Endodermal cell (in vitro differentiated cells): ENCODE data around the gene CST5. TPM values are rescaled to one million over a fixed set of nuclear protein-coding genes. Genes with fewer than 3 reads are reported as not detected.

Source experiments
- DNase-seq: peaks from one replicate; pipeline ENCODE4 v3.0.0-alpha.2; 2017
- H3K27ac ChIP-seq: 2 replicates; pipeline ENCODE4 v1.5.1; 2013; ENCODE audit warnings: mild to moderate bottlenecking, low read depth, low read length, moderate library complexity
- H3K27me3 ChIP-seq: 2 replicates; pipeline ENCODE4 v1.6.1; 2013; ENCODE audit warnings: mild to moderate bottlenecking, low read length, moderate library complexity; ENCODE audit not compliant: insufficient read depth, control insufficient read depth, poor library complexity, severe bottlenecking
- H3K36me3 ChIP-seq: 2 replicates; pipeline ENCODE4 v1.7.0; 2013; ENCODE audit warnings: mild to moderate bottlenecking, low read length, moderate library complexity; ENCODE audit not compliant: control insufficient read depth, insufficient read depth
- H3K4me1 ChIP-seq: one replicate; pipeline ENCODE4 v1.7.0; 2013; ENCODE audit warnings: low read length; ENCODE audit not compliant: control insufficient read depth, insufficient read depth
- H3K4me3 ChIP-seq: 2 replicates; pipeline ENCODE4 v1.5.1; 2013; ENCODE audit warnings: mild to moderate bottlenecking, low read length, moderate library complexity
- H3K9ac ChIP-seq: 2 replicates; pipeline ENCODE4 v1.6.1; 2013; ENCODE audit warnings: mild to moderate bottlenecking, low read length, moderate library complexity; ENCODE audit not compliant: poor library complexity, severe bottlenecking; ENCODE audit errors: extremely low read depth
- H3K9me3 ChIP-seq: 2 replicates; pipeline ENCODE4 v1.6.1; 2013; ENCODE audit warnings: mild to moderate bottlenecking, low read length, moderate library complexity; ENCODE audit not compliant: control insufficient read depth
- H3K27ac Mint-ChIP-seq: 2 replicates; pipeline ENCODE4 v1.8.0; 2020; ENCODE audit warnings: mixed read lengths
- H3K27me3 Mint-ChIP-seq: 2 replicates; pipeline ENCODE4 v1.8.0; 2021; ENCODE audit warnings: mild to moderate bottlenecking, mixed read lengths; ENCODE audit not compliant: insufficient read depth
- H3K36me3 Mint-ChIP-seq: 2 replicates; pipeline ENCODE4 v1.8.0; 2020; ENCODE audit warnings: low read depth, mixed read lengths
- H3K4me1 Mint-ChIP-seq: 2 replicates; pipeline ENCODE4 v1.8.0; 2020; ENCODE audit warnings: mixed read lengths
- H3K4me3 Mint-ChIP-seq: 2 replicates; pipeline ENCODE4 v1.8.0; 2020; ENCODE audit warnings: mild to moderate bottlenecking, moderate library complexity, mixed read lengths
- H3K9me3 Mint-ChIP-seq: 2 replicates; pipeline ENCODE4 v1.8.0; 2020; ENCODE audit warnings: mild to moderate bottlenecking, mixed read lengths
- WGBS, 2 experiments: methylation state at CpG; one replicate each; pipeline versions ENCODE4 v1.1.5 to v1.1.7; 2013; ENCODE audit warnings: missing lambda C conversion rate in 2 of 2, mixed read lengths in 1 of 2; ENCODE audit not compliant: insufficient coverage in 1 of 2, insufficient read length in 1 of 2; 5-methylcytosine and 5-hydroxymethylcytosine counted together
- total RNA-seq, 2 donors: library from RNA; stranded (reverse); fragmentation: NEBNext Ultra II Directional in 1 of 2; extraction: Animal tissue kit (Norgen Biotek cat#: 25700) in 1 of 2; gene quantifications; 2 replicates in 1 of 2; 3 replicates in 1 of 2; pipeline ENCODE4 v1.2.1, GENCODE V29; 2021
- TF ChIP-seq, protein P1 (sequence below): fragments of 200-600 bp; sonication (generic); conservative IDR thresholded peaks from 2 replicates; pipeline ENCODE4 v1.5.0; 2021; ENCODE audit warnings: antibody characterized with exemption, mild to moderate bottlenecking

CST5 gene
- total RNA-seq, 2 donors from 2014 or later, result not detected

DNA sequence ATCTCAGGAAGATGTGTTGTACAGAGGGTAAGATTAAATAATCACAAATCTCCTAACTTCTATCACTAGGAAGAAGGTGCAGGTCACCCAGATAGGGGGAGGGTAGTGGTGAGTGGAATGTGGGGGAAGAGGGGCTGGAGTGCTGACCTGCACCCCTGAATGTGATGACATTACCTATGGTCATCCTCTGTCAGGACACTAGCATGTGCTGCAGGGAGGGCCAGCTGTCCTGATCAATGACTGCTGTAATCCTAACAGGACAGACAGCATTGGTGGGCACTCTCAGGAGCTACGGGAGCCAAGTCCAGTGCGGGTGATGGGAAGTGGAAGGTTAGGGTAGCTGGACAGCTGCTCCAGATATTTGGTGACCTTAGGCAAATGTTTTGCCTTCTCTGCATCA lies 45.2 kb upstream of the CST5 start:
- DNase-seq, result no peak
- Mint-ChIP-seq H3K27me3 (no peaks in the 10 kb centered on the region), H3K36me3 (no peaks in the 10 kb centered on the region), H3K4me3 (no peak overlapping the region), H3K9me3 (peaks cover under 1% of the 10 kb centered on the region), H3K27ac (no peak overlapping the region), H3K4me1 (peaks cover 8% of the 10 kb centered on the region)
- WGBS, 2 experiments, result 93 to 97% methylated on average over 2 of the region's 2 CpGs
- Histone ChIP-seq H3K27ac (no peak overlapping the region), H3K9me3 (no peaks in the 10 kb centered on the region), H3K4me3 (no peak overlapping the region), H3K9ac (no peak overlapping the region), H3K27me3 (no peaks in the 10 kb centered on the region), H3K36me3 (no peaks in the 10 kb centered on the region), H3K4me1 (peaks cover 11% of the 10 kb centered on the region)
- TF ChIP-seq, protein P1, sequence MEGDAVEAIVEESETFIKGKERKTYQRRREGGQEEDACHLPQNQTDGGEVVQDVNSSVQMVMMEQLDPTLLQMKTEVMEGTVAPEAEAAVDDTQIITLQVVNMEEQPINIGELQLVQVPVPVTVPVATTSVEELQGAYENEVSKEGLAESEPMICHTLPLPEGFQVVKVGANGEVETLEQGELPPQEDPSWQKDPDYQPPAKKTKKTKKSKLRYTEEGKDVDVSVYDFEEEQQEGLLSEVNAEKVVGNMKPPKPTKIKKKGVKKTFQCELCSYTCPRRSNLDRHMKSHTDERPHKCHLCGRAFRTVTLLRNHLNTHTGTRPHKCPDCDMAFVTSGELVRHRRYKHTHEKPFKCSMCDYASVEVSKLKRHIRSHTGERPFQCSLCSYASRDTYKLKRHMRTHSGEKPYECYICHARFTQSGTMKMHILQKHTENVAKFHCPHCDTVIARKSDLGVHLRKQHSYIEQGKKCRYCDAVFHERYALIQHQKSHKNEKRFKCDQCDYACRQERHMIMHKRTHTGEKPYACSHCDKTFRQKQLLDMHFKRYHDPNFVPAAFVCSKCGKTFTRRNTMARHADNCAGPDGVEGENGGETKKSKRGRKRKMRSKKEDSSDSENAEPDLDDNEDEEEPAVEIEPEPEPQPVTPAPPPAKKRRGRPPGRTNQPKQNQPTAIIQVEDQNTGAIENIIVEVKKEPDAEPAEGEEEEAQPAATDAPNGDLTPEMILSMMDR, result no peak

DNA sequence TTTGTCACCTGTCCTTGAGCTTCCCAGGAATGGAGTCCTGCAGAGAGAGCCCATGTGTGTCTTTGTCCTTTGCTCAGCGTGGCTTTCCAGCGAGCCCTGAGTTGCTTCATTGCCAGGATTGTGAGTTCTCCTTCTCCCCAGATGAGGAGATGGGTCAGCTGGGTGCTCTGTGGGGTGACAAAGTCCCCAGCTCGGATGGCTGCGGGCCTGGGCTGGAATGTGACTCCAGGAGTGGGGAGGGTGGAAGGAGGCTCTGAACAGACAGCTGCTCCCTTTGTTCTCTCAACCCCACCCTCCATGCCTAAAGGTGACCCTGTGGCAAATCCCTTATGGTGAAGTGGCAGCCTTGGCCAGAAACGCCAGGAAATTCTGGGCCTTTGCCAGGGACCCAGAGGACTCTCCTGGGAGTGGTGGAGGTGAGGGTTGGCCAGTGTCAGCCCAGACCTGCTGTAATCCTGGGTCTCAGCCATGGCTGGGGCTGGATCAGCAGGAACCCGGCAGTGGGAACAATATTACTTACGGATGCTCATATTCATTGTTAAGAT lies 44.4 kb upstream of the CST5 start:
- no peaks in the 10 kb centered on the region for H3K36me3 ChIP-seq
- WGBS, 2 experiments, result 80 to 100% methylated on average over 1 to 7 of the region's 7 CpGs
- Mint-ChIP-seq H3K36me3 (no peaks in the 10 kb centered on the region), H3K27me3 (no peaks in the 10 kb centered on the region), H3K9me3 (no peaks in the 10 kb centered on the region), H3K27ac (no peak overlapping the region), H3K4me1 (peaks cover 8% of the 10 kb centered on the region), H3K4me3 (no peak overlapping the region)
- TF ChIP-seq, protein P1, result no peak
- peaks cover 11% of the 10 kb centered on the region for H3K4me1 ChIP-seq
- H3K27ac ChIP-seq, result no peak overlapping the region
- H3K9me3 ChIP-seq, result no peaks in the 10 kb centered on the region
- H3K4me3 ChIP-seq, result no peak overlapping the region
- H3K27me3 ChIP-seq, result no peaks in the 10 kb centered on the region
- no peak for DNase-seq
- no peak overlapping the region for H3K9ac ChIP-seq

DNA sequence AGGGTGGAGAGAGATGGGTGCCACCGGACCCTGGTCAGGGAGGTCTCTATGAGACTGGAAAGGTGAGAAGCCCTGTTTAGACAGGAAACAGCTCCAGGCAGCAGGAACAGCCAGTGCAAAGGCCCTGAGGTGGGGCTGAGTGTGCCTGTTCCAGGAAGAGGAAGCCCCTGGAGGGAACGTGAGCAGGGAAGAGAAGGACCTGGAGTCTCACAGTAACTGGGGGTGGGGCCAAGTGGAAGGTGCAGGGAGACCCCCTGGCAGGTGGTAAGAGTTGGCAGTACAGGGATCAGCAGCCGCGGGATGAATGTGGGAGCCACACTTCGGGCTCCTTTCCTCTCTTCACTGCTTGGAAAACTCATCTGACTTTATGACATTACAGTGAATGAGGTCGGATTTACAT lies 43.8 kb upstream of the CST5 start:
- DNase-seq, result no peak
- H3K4me3 Mint-ChIP-seq, result no peak overlapping the region
- 96 to 97% methylated on average over 5 to 6 of the region's 6 CpGs for WGBS, 2 experiments
- no peaks in the 10 kb centered on the region for H3K9me3 Mint-ChIP-seq
- Histone ChIP-seq H3K9ac (no peak overlapping the region), H3K36me3 (no peaks in the 10 kb centered on the region), H3K27me3 (no peaks in the 10 kb centered on the region), H3K4me1 (peaks cover 11% of the 10 kb centered on the region), H3K9me3 (no peaks in the 10 kb centered on the region), H3K4me3 (no peak overlapping the region), H3K27ac (no peak overlapping the region)
- peaks cover 8% of the 10 kb centered on the region for H3K4me1 Mint-ChIP-seq
- H3K36me3 Mint-ChIP-seq, result no peaks in the 10 kb centered on the region
- TF ChIP-seq, protein P1, result no peak
- no peaks in the 10 kb centered on the region for H3K27me3 Mint-ChIP-seq
- no peak overlapping the region for H3K27ac Mint-ChIP-seq
